K562 (cell line): ENCODE results near the gene CLTB. TPM values are rescaled to one million over a fixed set of nuclear protein-coding genes. Genes with fewer than 3 reads are reported as not detected.
A peak's percentile ranks its signal among the peaks of the same experiment; 100 is the strongest.

Source experiments
- ATAC-seq: fragments of 200-7000 bp; cut with Tn5 transposase; 3 replicates; pipeline ENCODE4 v1.9.1; 2020; ENCODE audit warnings: moderate library complexity
- BruUV-seq: library from RNA; stranded (reverse); fragments of 400-500 nt; replicated peaks from 2 replicates; lab custom pipeline; 2021; lab: Mats Ljungman, UMichigan
- CTCF ChIA-PET: fragments of 300-600 bp; formaldehyde crosslinking; extraction: SDS; loops from one replicate; lab custom pipeline; 2021; ENCODE audit warnings: low intra/inter-chr PET ratio; lab: Yijun Ruan, JAX
- POLR2A ChIA-PET: fragments of 300-600, 350-650 bp; sonication (Branson Sonifier 250); formaldehyde crosslinking; extraction: SDS; loops from one replicate; lab custom pipeline; 2021; ENCODE audit warnings: antibody characterized with exemption, inconsistent platforms; lab: Yijun Ruan, JAX
- DNase-seq, 4 experiments: peaks; one replicate each; pipeline versions ENCODE4 v3.0.0 to v3.0.0-alpha.2; 2011 to 2018; ENCODE audit warnings: low spot score in 3 of 4, mixed read lengths in 3 of 4; ENCODE audit errors: extremely low read depth in 1 of 4
- FAIRE-seq: peaks from 2 replicates; lab custom pipeline; 2011; peaks lifted over from hg19 to GRCh38; lab: Jason Lieb, UNC
- H2AFZ ChIP-seq: 2 replicates; pipeline ENCODE4 v1.6.0; 2011; ENCODE audit warnings: low read depth, low read length, control low read depth, inconsistent platforms
- H3K27ac ChIP-seq: fragments of 200-600 bp; 3 replicates; pipeline ENCODE4 v1.8.0; 2011; ENCODE audit warnings: low read depth, mild to moderate bottlenecking, control low read depth, inconsistent platforms, low read length, moderate library complexity, mixed read lengths; ENCODE audit errors: extremely low read depth
- H3K27me3 ChIP-seq, 2 experiments: fragments of 300-600 bp in 1 of 2; 2 replicates in 1 of 2; 3 replicates in 1 of 2; pipeline versions ENCODE4 v1.6.0 to v1.8.0; 2011; ENCODE audit warnings: inconsistent platforms in 2 of 2, low read length in 2 of 2, mild to moderate bottlenecking in 1 of 2, mixed read lengths in 1 of 2, moderate library complexity in 1 of 2; ENCODE audit not compliant: control insufficient read depth in 2 of 2, insufficient read depth in 2 of 2
- H3K36me3 ChIP-seq: fragments of 300-600 bp; 3 replicates; pipeline ENCODE4 v1.8.0; 2011; ENCODE audit warnings: mild to moderate bottlenecking, low read length, inconsistent platforms; ENCODE audit not compliant: control insufficient read depth, insufficient read depth
- H3K4me1 ChIP-seq, 2 experiments: fragments of 200-600 bp in 1 of 2; replicated peaks in 1 of 2; 2 replicates in 1 of 2; 3 replicates in 1 of 2; pipeline versions ENCODE4 v1.5.1 to v1.8.0; 2011; ENCODE audit warnings: inconsistent platforms in 2 of 2, low read length in 2 of 2, mild to moderate bottlenecking in 1 of 2, mixed read lengths in 1 of 2, moderate library complexity in 1 of 2; ENCODE audit not compliant: control insufficient read depth in 2 of 2, insufficient read depth in 2 of 2
- H3K4me2 ChIP-seq: 2 replicates; pipeline ENCODE4 v1.6.1; 2011; ENCODE audit warnings: low read length, control low read depth, inconsistent platforms, mixed read lengths; ENCODE audit not compliant: insufficient read depth
- H3K4me3 ChIP-seq: fragments of 200-600 bp; sonication (generic), shearing (Covaris generic); 2 replicates; pipeline ENCODE4 v1.5.1; 2016; ENCODE audit warnings: control low read depth, inconsistent platforms
- H3K79me2 ChIP-seq: fragments of 200-600 bp; 3 replicates; pipeline ENCODE4 v1.8.0; 2011; ENCODE audit warnings: low read length, inconsistent platforms; ENCODE audit not compliant: control insufficient read depth, insufficient read depth
- H3K9ac ChIP-seq, 2 experiments: 2 replicates each; pipeline versions ENCODE4 v1.6.0 to v1.6.1; 2011; ENCODE audit warnings: low read depth in 2 of 2, low read length in 2 of 2, control low read depth in 1 of 2, inconsistent platforms in 1 of 2, mild to moderate bottlenecking in 1 of 2, mixed read lengths in 1 of 2; ENCODE audit not compliant: insufficient read depth in 1 of 2
- H3K9me1 ChIP-seq: one replicate; pipeline ENCODE4 v1.6.0; 2011; ENCODE audit warnings: inconsistent platforms, mild to moderate bottlenecking, low read length, moderate library complexity; ENCODE audit not compliant: control insufficient read depth, insufficient read depth
- H3K9me3 ChIP-seq: replicated peaks from 2 replicates; pipeline ENCODE4 v1.5.1; 2011; ENCODE audit warnings: low read depth, low read length, inconsistent platforms; ENCODE audit not compliant: control insufficient read depth, insufficient read depth
- H4K20me1 ChIP-seq: replicated peaks from 2 replicates; pipeline ENCODE4 v1.6.1; 2011; ENCODE audit warnings: low read length, inconsistent platforms, mixed read lengths; ENCODE audit not compliant: control insufficient read depth, insufficient read depth
- ARID1B ChIP-seq: fragments of 450-650 bp; IDR thresholded peaks from 2 replicates; pipeline ENCODE4 v1.6.1; 2016; ENCODE audit warnings: antibody characterized with exemption, mild to moderate bottlenecking, inconsistent platforms
- ATF1 ChIP-seq, 2 experiments: fragments of 450-650 bp in 1 of 2; IDR thresholded peaks; 2 replicates each; pipeline ENCODE4 v1.6.1; 2016; ENCODE audit warnings: missing compliant biosample characterization in 1 of 2, missing genetic modification characterization in 1 of 2
- HDAC1 ChIP-seq, 2 experiments: fragments of 450-650 bp; IDR thresholded peaks; 2 replicates each; pipeline ENCODE4 v1.6.1; 2016 to 2017; ENCODE audit warnings: inconsistent platforms in 1 of 2, mild to moderate bottlenecking in 1 of 2, moderate library complexity in 1 of 2
- KDM2B ChIP-seq: fragments of 250-450 bp; sonication (Bioruptor Pico); IDR thresholded peaks from 2 replicates; pipeline ENCODE4 v1.8.0; 2021; ENCODE audit warnings: mild to moderate bottlenecking, moderate library complexity
- L3MBTL2 ChIP-seq: fragments of 450-650 bp; IDR thresholded peaks from 2 replicates; pipeline ENCODE4 v1.6.1; 2016; ENCODE audit warnings: mild to moderate bottlenecking, moderate library complexity
- MTA2 ChIP-seq: fragments of 450-650 bp; IDR thresholded peaks from 2 replicates; pipeline ENCODE4 v1.6.1; 2016; ENCODE audit warnings: low read depth
- NBN ChIP-seq: fragments of 450-650 bp; IDR thresholded peaks from 2 replicates; pipeline ENCODE4 v1.6.1; 2016; ENCODE audit warnings: low read depth, mild to moderate bottlenecking
- NFRKB ChIP-seq: fragments of 450-650 bp; IDR thresholded peaks from 2 replicates; pipeline ENCODE4 v1.6.1; 2016; ENCODE audit warnings: low read depth
- PCBP1 ChIP-seq: fragments of 200-400 bp; formaldehyde crosslinking; IDR thresholded peaks from 2 replicates; pipeline ENCODE4 v1.6.1; 2018; ENCODE audit warnings: mild to moderate bottlenecking, low read depth, low read length; ENCODE audit not compliant: poor library complexity, severe bottlenecking
- RCOR1 ChIP-seq, 2 experiments: IDR thresholded peaks; 2 replicates each; pipeline ENCODE4 v1.6.1; 2012; ENCODE audit warnings: low read depth in 2 of 2, low read length in 2 of 2, borderline replicate concordance in 1 of 2, improper control_type of control experiment in 1 of 2
- SMAD1 ChIP-seq: fragments of 150-350 bp; IDR thresholded peaks from 2 replicates; pipeline ENCODE4 v1.6.1; 2014; ENCODE audit warnings: low read length, low read depth; ENCODE audit not compliant: partially characterized antibody
- TSC22D4 ChIP-seq: fragments of 450-650 bp; IDR thresholded peaks from 2 replicates; pipeline ENCODE4 v1.6.1; 2016; ENCODE audit warnings: missing genetic modification characterization, missing biosample characterization, control low read depth
- ZNF184 ChIP-seq: sonication (generic); formaldehyde crosslinking; IDR thresholded peaks from 2 replicates; pipeline ENCODE4 v1.5.0; 2020; ENCODE audit warnings: missing genetic modification reagents
- WGBS: fragments of 100-300 bp; shearing (Covaris generic); methylation state at CpG from one replicate; pipeline ENCODE4 v1.1.6; 2016; ENCODE audit warnings: low coverage, mixed read lengths; ENCODE audit not compliant: insufficient coverage; ENCODE audit errors: missing lambda C conversion rate; 5-methylcytosine and 5-hydroxymethylcytosine counted together
- in situ Hi-C: fragments of 300-500 bp; cut with MboI; formaldehyde crosslinking; loops from 4 replicates; pipeline ENCODE4 v1.15.0; 2018; ENCODE audit warnings: inconsistent platforms, mixed read lengths
- intact Hi-C: fragments of 100-400 bp; cut with micrococcal nuclease; formaldehyde crosslinking; loops from 2 replicates; pipeline ENCODE4 v1.14.2; 2022
- polyA plus RNA-seq, 8 experiments: library from polyadenylated mRNA; depleted of rRNA in 4 of 8; stranded (reverse) in 5 of 8; unstranded in 3 of 8; fragments of >200 nt; fragmentation: Nextera tagmentation in 2 of 8; fragmentation: Illumina TruSeq in 1 of 8; extraction: Ambion mirVana in 2 of 8; extraction: Trizol in 1 of 8; gene quantifications; 2 replicates each; pipeline versions ENCODE4 v1.2.1 to v1.2.3, GENCODE V29; 2011 to 2014; ENCODE audit warnings: inconsistent platforms in 1 of 8, missing spikeins in 1 of 8
- total RNA-seq, 7 experiments: library from RNA; depleted of rRNA in 6 of 7; stranded (reverse); fragments of >200 nt in 6 of 7; fragmentation: Illumina TruSeq in 2 of 7; extraction: Trizol in 2 of 7; gene quantifications; 2 replicates each; pipeline versions ENCODE4 v1.2.1 to v1.2.3, GENCODE V29; 2011 to 2021; ENCODE audit warnings: low replicate concordance in 1 of 7
- TF ChIP-seq, protein P1 (sequence below): fragments of 450-650 bp; formaldehyde crosslinking; IDR thresholded peaks from 2 replicates; pipeline ENCODE4 v1.4.0; 2020; ENCODE audit warnings: mild to moderate bottlenecking, moderate library complexity
- TF ChIP-seq, protein P2 (sequence below): fragments of 250-450 bp; sonication (Bioruptor Pico); IDR thresholded peaks from 2 replicates; pipeline ENCODE4 v1.5.0; 2020; ENCODE audit warnings: mild to moderate bottlenecking
- TF ChIP-seq, protein P3 (sequence below): fragments of 200-800 bp; sonication (Bioruptor generic); IDR thresholded peaks from 2 replicates; pipeline ENCODE4 v1.6.1; 2017; ENCODE audit warnings: missing genetic modification characterization, missing compliant biosample characterization
- TF ChIP-seq, protein P4 (sequence below), 3 experiments: fragments of 200-800 bp in 1 of 3; sonication (Bioruptor generic) in 1 of 3; sonication (generic) in 1 of 3; formaldehyde crosslinking in 1 of 3; IDR thresholded peaks; 2 replicates each; pipeline versions ENCODE4 v1.6.1 to v1.8.0; 2016 to 2022; ENCODE audit warnings: mild to moderate bottlenecking in 2 of 3, missing compliant biosample characterization in 2 of 3, missing genetic modification characterization in 2 of 3, missing genetic modification reagents in 1 of 3

Gene CLTB
- total and polyA plus RNA-seq, 9 of the 15 experiments (the other 6 are each of a cell fraction or from before 2014, with no cell fraction given), result 1.8 to 117 (median 39.0) TPM

DNA sequence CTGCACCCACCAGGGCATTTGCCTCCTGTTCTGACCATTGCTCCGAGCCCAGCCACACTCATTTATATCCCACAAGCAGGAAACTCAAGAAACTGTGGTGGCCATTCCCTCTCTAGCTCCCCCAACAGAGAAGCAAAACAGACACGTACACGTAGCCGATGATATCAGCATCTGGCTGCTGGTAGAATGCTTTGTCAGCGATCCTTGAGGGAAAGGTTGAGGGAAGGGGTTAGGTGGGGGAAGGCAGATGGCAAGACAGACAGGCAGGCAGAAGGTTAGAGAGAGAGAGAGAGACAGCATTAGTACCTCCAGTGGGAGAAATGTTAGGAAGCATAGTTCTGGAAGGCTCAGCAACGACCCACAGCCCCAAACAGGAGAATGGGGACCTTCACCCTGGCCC, 20.0 kb downstream of the CLTB start:
- peak overlapping the region; percentile 61 for H3K4me2 ChIP-seq
- H3K9me1 ChIP-seq, result peaks cover 3% of the 10 kb centered on the region
- 10% methylated on average over 6 of the region's 6 CpGs for WGBS
- peaks cover 49% of the 10 kb centered on the region; the same call in 2 of the 3 replicates for H3K36me3 ChIP-seq
- no peaks in the 10 kb centered on the region for H3K9me3 ChIP-seq
- DNase-seq (peak; percentile 45 to 73 (median 52)), ATAC-seq (peak; percentile 86), FAIRE-seq (peak; percentile 94)
- no TSS peak for BruUV-seq
- H3K79me2 ChIP-seq, result no peaks in the 10 kb centered on the region
- H3K9ac ChIP-seq, result peak overlapping the region; percentile 40 to 72; a peak in 3 of 4 replicates
- peaks cover 12 to 25% of the 10 kb centered on the region in 2 experiments; a peak in 4 of 5 replicates for H3K4me1 ChIP-seq
- in situ Hi-C loops (no loop called here), intact Hi-C loops (no loop called here)
- H3K27ac ChIP-seq, result peak overlapping the region; percentile 66
- CTCF ChIA-PET, result no interaction called here
- H2AFZ ChIP-seq, result peak overlapping the region; percentile 76
- no peaks in the 10 kb centered on the region for H4K20me1 ChIP-seq
- H3K27me3 ChIP-seq, result no peaks in the 10 kb centered on the region
- no peak overlapping the region for H3K4me3 ChIP-seq
- POLR2A ChIA-PET, result interaction anchor here (0.7 to 1.6 kb wide), 2 partner anchors 10 to 11 kb away, joined by 3 to 8 read pairs; no protein-coding TSS in a partner anchor
- TF ChIP-seq, protein P1, sequence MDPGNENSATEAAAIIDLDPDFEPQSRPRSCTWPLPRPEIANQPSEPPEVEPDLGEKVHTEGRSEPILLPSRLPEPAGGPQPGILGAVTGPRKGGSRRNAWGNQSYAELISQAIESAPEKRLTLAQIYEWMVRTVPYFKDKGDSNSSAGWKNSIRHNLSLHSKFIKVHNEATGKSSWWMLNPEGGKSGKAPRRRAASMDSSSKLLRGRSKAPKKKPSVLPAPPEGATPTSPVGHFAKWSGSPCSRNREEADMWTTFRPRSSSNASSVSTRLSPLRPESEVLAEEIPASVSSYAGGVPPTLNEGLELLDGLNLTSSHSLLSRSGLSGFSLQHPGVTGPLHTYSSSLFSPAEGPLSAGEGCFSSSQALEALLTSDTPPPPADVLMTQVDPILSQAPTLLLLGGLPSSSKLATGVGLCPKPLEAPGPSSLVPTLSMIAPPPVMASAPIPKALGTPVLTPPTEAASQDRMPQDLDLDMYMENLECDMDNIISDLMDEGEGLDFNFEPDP (CRISPR knock-in tag), result no peak
- TF ChIP-seq, protein P2, sequence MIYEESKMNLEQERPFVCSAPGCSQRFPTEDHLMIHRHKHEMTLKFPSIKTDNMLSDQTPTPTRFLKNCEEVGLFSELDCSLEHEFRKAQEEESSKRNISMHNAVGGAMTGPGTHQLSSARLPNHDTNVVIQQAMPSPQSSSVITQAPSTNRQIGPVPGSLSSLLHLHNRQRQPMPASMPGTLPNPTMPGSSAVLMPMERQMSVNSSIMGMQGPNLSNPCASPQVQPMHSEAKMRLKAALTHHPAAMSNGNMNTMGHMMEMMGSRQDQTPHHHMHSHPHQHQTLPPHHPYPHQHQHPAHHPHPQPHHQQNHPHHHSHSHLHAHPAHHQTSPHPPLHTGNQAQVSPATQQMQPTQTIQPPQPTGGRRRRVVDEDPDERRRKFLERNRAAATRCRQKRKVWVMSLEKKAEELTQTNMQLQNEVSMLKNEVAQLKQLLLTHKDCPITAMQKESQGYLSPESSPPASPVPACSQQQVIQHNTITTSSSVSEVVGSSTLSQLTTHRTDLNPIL (CRISPR knock-in tag), result no peak
- no peak for TF ChIP-seq TSC22D4 (tag)
- peak; percentile 63 for TF ChIP-seq ARID1B
- TF ChIP-seq KDM2B, result no peak
- 0 out of 4 replicates have a peak, but pooled peaks of 1 of the 2 experiments have one; percentile 33 for TF ChIP-seq HDAC1 (IDR thresholded peaks at IDR 0.05)
- TF ChIP-seq MTA2, result 0 out of 2 replicates have a peak, but pooled peaks have one; percentile 6
- TF ChIP-seq, protein P3, sequence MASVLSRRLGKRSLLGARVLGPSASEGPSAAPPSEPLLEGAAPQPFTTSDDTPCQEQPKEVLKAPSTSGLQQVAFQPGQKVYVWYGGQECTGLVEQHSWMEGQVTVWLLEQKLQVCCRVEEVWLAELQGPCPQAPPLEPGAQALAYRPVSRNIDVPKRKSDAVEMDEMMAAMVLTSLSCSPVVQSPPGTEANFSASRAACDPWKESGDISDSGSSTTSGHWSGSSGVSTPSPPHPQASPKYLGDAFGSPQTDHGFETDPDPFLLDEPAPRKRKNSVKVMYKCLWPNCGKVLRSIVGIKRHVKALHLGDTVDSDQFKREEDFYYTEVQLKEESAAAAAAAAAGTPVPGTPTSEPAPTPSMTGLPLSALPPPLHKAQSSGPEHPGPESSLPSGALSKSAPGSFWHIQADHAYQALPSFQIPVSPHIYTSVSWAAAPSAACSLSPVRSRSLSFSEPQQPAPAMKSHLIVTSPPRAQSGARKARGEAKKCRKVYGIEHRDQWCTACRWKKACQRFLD (CRISPR knock-in tag), result peak; percentile 51; the same call in 1 of the 2 replicates
- peak; percentile 66; the same call in 1 of the 2 replicates for TF ChIP-seq NBN
- peak in 1 of 2 experiments; percentile 46; a peak in 2 of 4 replicates for TF ChIP-seq RCOR1 (IDR thresholded peaks at IDR 0.05; ENCODE audit: borderline replicate concordance in 1 of 2, low read depth in 2 of 2, low read length in 2 of 2)
- TF ChIP-seq, protein P4, sequence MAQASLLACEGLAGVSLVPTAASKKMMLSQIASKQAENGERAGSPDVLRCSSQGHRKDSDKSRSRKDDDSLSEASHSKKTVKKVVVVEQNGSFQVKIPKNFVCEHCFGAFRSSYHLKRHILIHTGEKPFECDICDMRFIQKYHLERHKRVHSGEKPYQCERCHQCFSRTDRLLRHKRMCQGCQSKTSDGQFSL (CRISPR knock-in tag; IDR thresholded peaks at IDR 0.05), result no peak
- TF ChIP-seq, protein P4 (tag; IDR thresholded peaks at IDR 0.05), result 0 out of 4 replicates have a peak, but pooled peaks of 1 of the 2 experiments have one; percentile 22
- TF ChIP-seq ZNF184, result no peak
- TF ChIP-seq PCBP1, result no peak
- TF ChIP-seq L3MBTL2, result peak; percentile 36; the same call in 1 of the 2 replicates
- TF ChIP-seq SMAD1, result no peak
- TF ChIP-seq ATF1 (CRISPR knock-in tag; IDR thresholded peaks at IDR 0.05), result no peak
- TF ChIP-seq ATF1 (tag; IDR thresholded peaks at IDR 0.05), result peak; percentile 85
- 0 out of 2 replicates have a peak, but pooled peaks have one; percentile 16 for TF ChIP-seq NFRKB
